GM12873 (cell line): Measurements from ENCODE around the gene MAGEB10.

ENCODE experiments used
- TF ChIP-seq, protein P1 (sequence below): IDR thresholded peaks from 2 replicates; pipeline ENCODE4 v1.5.1; 2012; ENCODE audit warnings: low read depth, mild to moderate bottlenecking, moderate library complexity, low read length, control low read depth; ENCODE audit not compliant: insufficient read depth; ENCODE audit errors: missing control alignments

MAGEB10 gene

DNA sequence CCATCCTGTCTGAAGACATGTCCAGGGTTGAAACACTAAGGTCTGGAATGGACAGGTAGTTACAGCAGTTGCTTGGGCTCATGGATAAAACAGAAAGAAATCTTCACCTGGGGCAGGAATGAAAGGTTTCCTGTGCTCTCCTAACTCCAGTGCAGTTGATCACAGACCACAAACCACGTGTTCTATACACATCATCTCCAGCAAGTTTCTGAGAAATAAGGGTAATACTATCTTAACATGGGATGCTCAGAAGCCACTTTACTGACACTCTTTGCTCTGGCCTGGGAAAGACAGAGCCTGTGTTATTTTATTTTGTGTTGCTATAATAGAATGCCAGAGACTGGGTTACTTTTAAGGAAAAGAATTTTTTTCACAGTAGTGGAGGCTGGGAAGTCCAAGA lies 16.0 kb downstream of the MAGEB10 start:
- TF ChIP-seq, protein P1, sequence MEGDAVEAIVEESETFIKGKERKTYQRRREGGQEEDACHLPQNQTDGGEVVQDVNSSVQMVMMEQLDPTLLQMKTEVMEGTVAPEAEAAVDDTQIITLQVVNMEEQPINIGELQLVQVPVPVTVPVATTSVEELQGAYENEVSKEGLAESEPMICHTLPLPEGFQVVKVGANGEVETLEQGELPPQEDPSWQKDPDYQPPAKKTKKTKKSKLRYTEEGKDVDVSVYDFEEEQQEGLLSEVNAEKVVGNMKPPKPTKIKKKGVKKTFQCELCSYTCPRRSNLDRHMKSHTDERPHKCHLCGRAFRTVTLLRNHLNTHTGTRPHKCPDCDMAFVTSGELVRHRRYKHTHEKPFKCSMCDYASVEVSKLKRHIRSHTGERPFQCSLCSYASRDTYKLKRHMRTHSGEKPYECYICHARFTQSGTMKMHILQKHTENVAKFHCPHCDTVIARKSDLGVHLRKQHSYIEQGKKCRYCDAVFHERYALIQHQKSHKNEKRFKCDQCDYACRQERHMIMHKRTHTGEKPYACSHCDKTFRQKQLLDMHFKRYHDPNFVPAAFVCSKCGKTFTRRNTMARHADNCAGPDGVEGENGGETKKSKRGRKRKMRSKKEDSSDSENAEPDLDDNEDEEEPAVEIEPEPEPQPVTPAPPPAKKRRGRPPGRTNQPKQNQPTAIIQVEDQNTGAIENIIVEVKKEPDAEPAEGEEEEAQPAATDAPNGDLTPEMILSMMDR: no peak

DNA sequence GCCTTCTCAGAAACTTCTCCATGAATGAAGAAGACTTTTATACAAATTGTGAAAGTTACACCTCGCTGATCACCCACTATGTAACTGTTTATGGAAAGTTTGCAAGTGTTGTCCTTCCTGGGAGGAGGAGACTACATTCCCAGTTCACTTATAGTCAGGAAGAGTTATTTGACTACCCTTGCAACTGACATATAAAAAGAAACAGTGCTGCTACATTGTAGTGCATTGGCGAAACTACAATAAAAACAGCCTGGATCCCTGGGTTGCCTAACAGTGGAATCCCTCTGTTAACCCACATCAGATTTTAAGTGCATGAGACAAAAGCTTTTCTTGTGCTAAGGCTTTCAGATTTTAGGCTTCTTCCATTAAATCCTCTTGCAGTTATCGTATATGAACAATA lies 30.4 kb downstream of the MAGEB10 start:
- TF ChIP-seq, protein P1: no peak

DNA sequence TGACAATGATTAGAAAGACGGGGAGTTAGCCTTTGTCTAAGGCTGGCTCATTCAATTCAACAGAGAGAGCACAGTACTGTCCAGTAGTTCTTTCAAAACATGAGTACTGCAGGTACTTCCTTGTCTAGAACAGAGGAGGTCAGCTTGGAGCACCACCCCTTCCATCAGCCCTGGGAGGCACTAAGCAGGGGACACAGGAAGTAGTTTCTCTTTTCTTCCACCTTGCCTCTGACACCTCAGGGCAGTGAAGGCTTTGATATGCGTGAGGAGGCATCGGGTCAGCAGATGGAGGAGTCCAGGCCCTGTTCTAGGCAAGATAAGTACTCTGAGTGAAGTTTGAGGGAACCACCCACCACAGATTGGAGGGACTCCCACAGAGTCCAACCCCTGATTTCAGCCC lies 33.1 kb downstream of the MAGEB10 start:
- TF ChIP-seq, protein P1: no peak

DNA sequence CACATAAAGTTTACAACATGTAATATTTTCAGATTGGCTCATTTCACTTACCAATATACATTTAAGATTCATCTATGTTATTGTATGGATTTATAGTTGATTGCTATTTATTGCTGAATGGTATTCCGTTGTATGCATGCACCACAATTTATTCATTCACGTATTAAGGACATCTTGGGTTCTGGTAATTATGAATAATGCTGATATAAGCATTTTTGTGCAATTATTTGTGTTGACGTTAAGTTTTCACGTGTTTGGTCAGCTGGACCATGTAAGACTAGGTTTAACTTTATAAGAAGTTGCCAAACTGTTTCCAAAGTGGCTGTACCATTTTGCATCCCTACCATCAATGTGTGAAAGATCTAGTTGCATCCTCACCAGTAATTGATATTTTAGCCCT lies 35.1 kb downstream of the MAGEB10 start:
- TF ChIP-seq, protein P1: no peak

DNA sequence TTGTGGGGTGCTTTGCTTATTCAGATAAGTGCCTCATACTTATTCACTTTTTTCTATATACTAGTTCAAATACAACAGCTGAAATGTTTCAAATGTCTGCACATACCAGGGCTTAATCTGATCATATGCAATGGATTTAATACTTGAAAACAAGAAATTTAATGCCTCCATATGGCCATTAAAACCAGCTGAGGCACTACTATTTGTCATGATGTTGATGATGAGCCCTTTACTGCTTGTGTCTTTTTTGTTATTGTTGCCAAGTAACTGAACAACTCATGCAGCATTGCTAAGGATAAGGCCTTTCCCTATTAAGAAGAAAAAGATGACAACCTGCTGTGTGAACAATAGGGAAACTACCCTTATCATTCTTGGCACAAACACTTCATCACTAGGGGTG lies 52.5 kb downstream of the MAGEB10 start:
- TF ChIP-seq, protein P1: no peak

DNA sequence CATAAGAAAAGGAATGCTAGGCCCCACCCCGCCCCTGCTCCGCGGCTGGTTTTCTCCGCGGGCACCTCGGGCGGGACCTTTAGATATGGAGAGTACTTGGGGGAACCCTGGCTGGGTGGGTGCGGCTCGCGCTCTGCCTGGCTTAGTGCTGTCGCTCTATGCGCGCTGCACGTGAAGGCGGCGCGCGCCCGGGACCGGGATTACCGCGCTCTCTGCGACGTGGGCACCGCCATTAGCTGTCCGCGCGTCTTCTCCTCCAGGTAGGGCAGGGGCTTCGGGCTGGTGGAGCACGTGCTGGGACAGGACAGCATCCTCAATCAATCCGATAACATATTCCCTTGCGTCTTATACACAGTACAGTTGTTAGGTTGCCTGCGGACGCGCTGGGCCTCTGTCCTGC lies 56.0 kb downstream of the MAGEB10 start:
- TF ChIP-seq, protein P1: no peak
